Prostate gland (tissue), 2 donors: Measurements from ENCODE around the gene AGR3.

ENCODE experiments used
- CTCF ChIP-seq, 4 experiments: fragments of 200-600 bp in 2 of 4; fragments of 450-650 bp in 2 of 4; sonication (generic) in 2 of 4; IDR thresholded peaks; 1 replicate in 3 of 4; 2 replicates in 1 of 4; pipeline ENCODE4 v1.5.1; 2016 to 2019; ENCODE audit warnings: antibody characterized with exemption in 4 of 4, mild to moderate bottlenecking in 2 of 4, moderate library complexity in 2 of 4
- POLR2A ChIP-seq: fragments of 450-650 bp; IDR thresholded peaks from one replicate; pipeline ENCODE4 v1.6.1; 2016; ENCODE audit warnings: antibody characterized with exemption, mild to moderate bottlenecking
- POLR2AphosphoS5 ChIP-seq: sonication (generic); formaldehyde crosslinking; IDR thresholded peaks from one replicate; pipeline ENCODE4 v1.6.1; 2017; ENCODE audit warnings: antibody characterized with exemption

- TF ChIP-seq CTCF (IDR thresholded peaks at IDR 0.05) (no peak), POLR2A (no peak), POLR2AphosphoS5 (no peak)
These were observed 66.8 kb downstream of the AGR3 start for GRCh38 chr7:16815001-16815400.
